Glutamatergic neuron (in vitro differentiated cells): ENCODE results near the gene KLF17. TPM values are rescaled to one million over a fixed set of nuclear protein-coding genes. Genes with fewer than 3 reads are reported as not detected.

Experiments
- DNase-seq: peaks from one replicate; pipeline ENCODE4 v3.0.0; 2022
- H3K27ac Mint-ChIP-seq: one replicate; pipeline ENCODE4 v1.8.0; 2020; ENCODE audit warnings: mild to moderate bottlenecking, mixed read lengths, inconsistent platforms; ENCODE audit not compliant: unreplicated experiment
- H3K27me3 Mint-ChIP-seq: one replicate; pipeline ENCODE4 v1.8.0; 2020; ENCODE audit warnings: mild to moderate bottlenecking, moderate library complexity, mixed read lengths, inconsistent platforms; ENCODE audit not compliant: unreplicated experiment
- H3K36me3 Mint-ChIP-seq: one replicate; pipeline ENCODE4 v1.8.0; 2020; ENCODE audit warnings: mild to moderate bottlenecking, mixed read lengths, inconsistent platforms; ENCODE audit not compliant: unreplicated experiment
- H3K4me1 Mint-ChIP-seq: one replicate; pipeline ENCODE4 v1.8.0; 2020; ENCODE audit warnings: mild to moderate bottlenecking, low read depth, mixed read lengths, inconsistent platforms; ENCODE audit not compliant: unreplicated experiment
- H3K4me3 Mint-ChIP-seq: one replicate; pipeline ENCODE4 v1.8.0; 2020; ENCODE audit warnings: mild to moderate bottlenecking, mixed read lengths, inconsistent platforms; ENCODE audit not compliant: unreplicated experiment
- H3K9me3 Mint-ChIP-seq: one replicate; pipeline ENCODE4 v1.8.0; 2020; ENCODE audit warnings: mild to moderate bottlenecking, moderate library complexity, mixed read lengths, inconsistent platforms; ENCODE audit not compliant: unreplicated experiment
- total RNA-seq: library from RNA; stranded (reverse); fragmentation: NEBNext Ultra II Directional; extraction: Animal tissue kit (Norgen Biotek cat#: 25700); gene quantifications from one replicate; pipeline ENCODE4 v1.2.1, GENCODE V29; 2021; ENCODE audit not compliant: unreplicated experiment
- TF ChIP-seq, protein P1 (sequence below): fragments of 200-600 bp; sonication (generic); IDR thresholded peaks from one replicate; pipeline ENCODE4 v1.5.0; 2021; ENCODE audit not compliant: partially characterized antibody, unreplicated experiment

KLF17 gene
- total RNA-seq, 1 donor from 2014 or later = 10.9 TPM

DNA sequence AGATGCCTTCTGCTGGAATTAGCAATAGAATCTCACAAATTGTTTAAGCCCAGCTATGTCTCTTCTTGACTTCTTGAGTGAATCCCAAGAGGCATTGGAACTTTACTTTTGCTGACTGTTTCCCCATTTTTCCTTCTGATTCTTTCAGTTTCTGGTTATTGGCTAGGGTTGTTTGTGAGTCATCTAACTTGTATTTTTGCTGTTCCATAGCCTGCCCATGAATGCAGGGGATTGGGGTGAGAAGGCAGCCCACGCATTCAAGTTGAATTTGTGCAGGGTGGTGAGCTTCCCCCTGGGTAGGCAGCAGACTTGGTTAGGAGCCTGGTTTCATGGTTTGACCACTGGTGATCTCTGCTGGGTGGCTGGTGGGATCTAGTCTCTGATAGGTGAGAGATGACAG is 10.4 kb upstream of the KLF17 start:
- peaks cover 5% of the 10 kb centered on the region for H3K27me3 Mint-ChIP-seq
- no peaks in the 10 kb centered on the region for H3K9me3 Mint-ChIP-seq
- TF ChIP-seq, protein P1, sequence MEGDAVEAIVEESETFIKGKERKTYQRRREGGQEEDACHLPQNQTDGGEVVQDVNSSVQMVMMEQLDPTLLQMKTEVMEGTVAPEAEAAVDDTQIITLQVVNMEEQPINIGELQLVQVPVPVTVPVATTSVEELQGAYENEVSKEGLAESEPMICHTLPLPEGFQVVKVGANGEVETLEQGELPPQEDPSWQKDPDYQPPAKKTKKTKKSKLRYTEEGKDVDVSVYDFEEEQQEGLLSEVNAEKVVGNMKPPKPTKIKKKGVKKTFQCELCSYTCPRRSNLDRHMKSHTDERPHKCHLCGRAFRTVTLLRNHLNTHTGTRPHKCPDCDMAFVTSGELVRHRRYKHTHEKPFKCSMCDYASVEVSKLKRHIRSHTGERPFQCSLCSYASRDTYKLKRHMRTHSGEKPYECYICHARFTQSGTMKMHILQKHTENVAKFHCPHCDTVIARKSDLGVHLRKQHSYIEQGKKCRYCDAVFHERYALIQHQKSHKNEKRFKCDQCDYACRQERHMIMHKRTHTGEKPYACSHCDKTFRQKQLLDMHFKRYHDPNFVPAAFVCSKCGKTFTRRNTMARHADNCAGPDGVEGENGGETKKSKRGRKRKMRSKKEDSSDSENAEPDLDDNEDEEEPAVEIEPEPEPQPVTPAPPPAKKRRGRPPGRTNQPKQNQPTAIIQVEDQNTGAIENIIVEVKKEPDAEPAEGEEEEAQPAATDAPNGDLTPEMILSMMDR = no peak
- H3K27ac Mint-ChIP-seq = no peak overlapping the region
- no peaks in the 10 kb centered on the region for H3K36me3 Mint-ChIP-seq
- DNase-seq = no peak
- H3K4me1 Mint-ChIP-seq = no peaks in the 10 kb centered on the region
- H3K4me3 Mint-ChIP-seq = no peak overlapping the region

- no peak overlapping the region for H3K27ac Mint-ChIP-seq
- TF ChIP-seq, protein P1 = no peak
- no peaks in the 10 kb centered on the region for H3K4me1 Mint-ChIP-seq
- no peak for DNase-seq
- H3K27me3 Mint-ChIP-seq = peaks cover 6% of the 10 kb centered on the region
- H3K9me3 Mint-ChIP-seq = no peaks in the 10 kb centered on the region
- no peak overlapping the region for H3K4me3 Mint-ChIP-seq
- H3K36me3 Mint-ChIP-seq = no peaks in the 10 kb centered on the region
These were observed 9.7 kb upstream of the KLF17 start for GRCh38 chr1:44108971-44109370.

DNA sequence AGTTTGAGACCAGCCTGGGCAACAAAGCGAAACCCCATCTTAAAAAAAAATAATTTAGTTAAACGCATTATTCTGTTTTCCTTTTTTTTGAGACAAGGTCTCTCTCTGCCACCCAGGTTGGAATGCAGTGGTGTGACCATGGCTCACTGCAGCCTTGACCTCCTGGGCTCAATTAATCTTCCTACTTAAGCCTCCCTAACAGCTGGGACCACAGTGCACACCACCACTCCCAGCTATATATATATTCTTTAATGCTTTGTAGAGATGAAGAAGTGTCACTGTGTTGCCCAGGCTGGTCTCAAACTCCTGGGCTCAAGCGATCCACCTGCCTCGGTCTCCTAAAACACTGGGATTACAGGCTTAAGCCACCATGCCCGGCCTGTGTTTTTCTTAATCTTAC is 7.7 kb upstream of the KLF17 start:
- Mint-ChIP-seq H3K4me3 (no peak overlapping the region), H3K36me3 (no peaks in the 10 kb centered on the region), H3K9me3 (no peaks in the 10 kb centered on the region), H3K27ac (no peak overlapping the region), H3K27me3 (peaks cover 6% of the 10 kb centered on the region), H3K4me1 (no peaks in the 10 kb centered on the region)
- DNase-seq = no peak
- TF ChIP-seq, protein P1 = no peak

DNA sequence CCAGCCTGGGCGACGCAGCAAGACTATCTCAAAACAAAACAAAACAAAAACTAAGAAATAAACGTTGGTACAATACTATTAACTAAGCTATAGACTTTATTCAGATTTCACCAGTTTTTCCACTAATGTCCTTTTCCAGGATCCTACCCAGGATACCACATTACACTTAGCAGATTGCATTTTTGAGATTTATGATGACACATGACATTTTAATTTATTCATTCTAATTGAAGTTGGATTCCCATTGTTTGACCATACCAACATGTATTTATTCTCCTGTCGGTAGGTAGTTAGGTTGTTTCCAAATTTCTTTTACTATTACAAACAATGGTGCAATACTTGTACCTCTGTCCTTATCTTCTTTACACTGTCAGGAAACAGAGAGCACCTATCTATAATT is 6.8 kb upstream of the KLF17 start:
- Mint-ChIP-seq H3K4me1 (no peaks in the 10 kb centered on the region), H3K27me3 (peaks cover 2% of the 10 kb centered on the region), H3K4me3 (no peak overlapping the region), H3K9me3 (no peaks in the 10 kb centered on the region), H3K36me3 (no peaks in the 10 kb centered on the region), H3K27ac (no peak overlapping the region)
- TF ChIP-seq, protein P1 = no peak
- DNase-seq = no peak

GRCh38 chr1:44112486-44112885 is 6.1 kb upstream of the KLF17 start:
- H3K27ac Mint-ChIP-seq = no peak overlapping the region
- no peak for DNase-seq

More at GRCh38 chr1:44112486-44112885, 6.1 kb upstream of the KLF17 start:
- H3K27me3 Mint-ChIP-seq = peaks cover 1% of the 10 kb centered on the region
- TF ChIP-seq, protein P1 = no peak
- no peaks in the 10 kb centered on the region for H3K36me3 Mint-ChIP-seq
- no peaks in the 10 kb centered on the region for H3K9me3 Mint-ChIP-seq
- no peak overlapping the region for H3K4me3 Mint-ChIP-seq
- no peaks in the 10 kb centered on the region for H3K4me1 Mint-ChIP-seq
